ENCODE data around the gene MT2A.

The MT2A gene

DNA sequence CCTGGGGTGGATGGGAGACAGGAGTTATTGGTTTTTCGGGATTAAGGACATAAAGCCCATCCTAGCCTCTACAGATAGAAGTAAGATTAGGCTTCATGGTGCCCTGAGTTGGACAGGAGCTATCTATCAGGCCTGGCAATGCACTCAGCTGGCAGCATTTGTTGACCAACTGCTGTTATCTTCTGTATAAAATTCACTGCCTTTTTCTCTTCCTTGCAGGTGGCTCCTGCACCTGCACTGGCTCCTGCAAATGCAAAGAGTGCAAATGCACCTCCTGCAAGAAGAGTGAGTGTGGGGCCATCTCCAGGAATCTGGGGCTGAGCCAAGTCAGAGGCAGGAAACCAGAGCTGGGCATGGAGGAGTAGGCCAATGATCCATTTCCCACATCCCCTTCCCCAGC, 30.7 kb downstream of the MT2A start:
- no peak for DNase-seq (ENCODE audit: low spot score)

GRCh38 chr16:56640076-56640475, 31.7 kb downstream of the MT2A start:
- DNase-seq (ENCODE audit: low spot score), result no peak

DNA sequence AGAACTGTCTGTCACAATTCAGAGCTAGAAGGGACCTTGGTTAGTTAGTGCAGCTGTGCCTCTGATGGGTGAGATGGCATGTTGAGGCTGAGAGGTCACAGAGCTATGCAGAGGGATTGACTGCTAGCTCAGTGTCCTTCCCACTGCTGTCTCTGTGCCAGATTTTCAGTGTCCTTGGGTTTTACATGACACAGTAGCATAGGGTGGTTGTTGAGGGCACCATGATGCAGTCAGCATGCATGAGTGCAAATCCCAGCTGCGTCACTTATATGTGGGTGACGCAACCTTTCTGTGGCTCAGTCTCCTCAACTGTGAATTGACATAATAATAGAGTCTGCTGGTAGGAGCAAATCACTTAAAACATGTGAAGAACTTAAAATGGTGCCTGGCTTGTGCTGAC, 32.8 kb downstream of the MT2A start:
- no peak for DNase-seq (ENCODE audit: low spot score)

- DNase-seq (ENCODE audit: low spot score), result no peak
These were observed 34.8 kb downstream of the MT2A start for GRCh38 chr16:56643080-56643778.

GRCh38 chr16:56643833-56644232, 35.4 kb downstream of the MT2A start:
- no peak for DNase-seq (ENCODE audit: low spot score)

- DNase-seq (ENCODE audit: low spot score), result no peak
These were observed 36.9 kb downstream of the MT2A start for GRCh38 chr16:56645311-56645710.

DNA sequence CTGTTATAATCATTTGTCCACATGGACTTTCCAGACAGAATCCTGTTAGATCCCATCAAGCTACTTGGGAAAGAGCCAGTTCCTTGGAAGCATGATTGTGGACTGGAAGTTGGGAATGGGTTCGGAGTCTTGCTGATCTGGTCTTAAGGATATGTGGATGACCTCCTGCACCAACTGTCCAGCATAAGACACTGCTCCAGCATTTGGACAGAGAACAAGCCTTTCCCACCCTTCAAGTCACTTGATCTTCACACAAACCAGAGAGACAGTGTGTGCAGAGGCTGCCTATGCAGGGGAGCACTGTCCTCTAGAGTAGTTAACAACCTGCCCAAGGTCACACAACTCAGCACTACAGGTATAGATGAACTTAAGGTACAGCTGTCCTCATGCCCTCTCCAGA, 37.5 kb downstream of the MT2A start:
- DNase-seq (ENCODE audit: low spot score), result no peak

DNA sequence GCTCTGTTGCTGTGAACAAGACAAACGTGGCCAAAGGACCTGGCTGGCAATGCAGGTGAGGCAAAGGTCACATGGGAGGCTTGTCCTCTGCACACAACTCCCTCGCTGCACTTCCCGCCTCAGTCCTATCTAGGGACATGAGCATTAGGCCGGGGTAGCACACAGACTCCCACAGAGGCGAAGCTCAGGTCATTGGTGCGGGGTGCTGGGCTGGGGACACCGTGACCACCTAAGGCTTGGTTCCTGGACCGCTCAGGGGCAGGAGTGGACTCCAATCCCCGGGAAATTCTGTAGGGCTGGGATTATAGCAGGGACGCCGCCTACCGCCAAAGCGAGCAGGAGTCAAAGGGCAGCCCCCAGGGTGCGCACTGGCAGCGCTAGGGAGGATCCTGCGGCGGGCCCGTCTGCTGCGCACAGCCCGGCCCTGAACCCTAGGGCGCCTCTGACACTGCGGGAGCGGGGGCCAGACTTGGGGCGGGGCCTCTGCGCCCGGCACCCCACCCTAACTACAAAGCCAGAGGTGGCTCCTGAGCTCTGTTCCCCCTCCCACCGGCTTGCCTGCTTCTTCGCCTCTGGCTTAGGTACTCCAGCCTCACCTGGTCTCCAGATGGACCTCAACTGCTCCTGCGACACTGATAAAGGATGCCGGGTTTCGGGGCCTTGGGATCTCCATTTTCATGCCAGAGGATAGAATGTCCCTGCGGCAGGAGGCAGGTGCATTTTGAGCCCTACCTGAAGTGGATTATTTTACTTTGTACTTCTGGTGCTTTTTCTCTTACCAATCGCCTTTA, 39.5 kb downstream of the MT2A start:
- DNase-seq (ENCODE audit: low spot score), result no peak

DNA sequence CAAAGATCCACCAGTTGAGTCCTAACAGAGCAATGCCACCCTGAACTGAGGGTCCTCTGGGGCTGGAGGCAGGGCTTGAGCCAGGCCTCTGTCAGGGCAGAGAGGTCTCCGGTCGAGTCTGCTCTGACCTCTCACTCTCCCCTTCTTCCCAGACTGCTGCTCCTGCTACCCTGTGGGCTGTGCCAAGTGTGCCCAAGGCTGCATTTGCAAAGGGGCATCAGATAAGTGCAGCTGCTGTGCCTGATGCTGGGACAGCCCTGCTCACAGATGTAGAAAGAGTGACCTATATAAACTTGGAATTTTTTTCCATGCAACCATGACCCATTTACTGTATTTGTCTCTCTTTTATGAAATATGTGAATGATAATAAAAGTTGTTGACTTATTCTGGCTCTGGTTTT, 40.9 kb downstream of the MT2A start:
- DNase-seq (ENCODE audit: low spot score), result no peak

- DNase-seq (ENCODE audit: low spot score), result no peak
These were observed 41.4 kb downstream of the MT2A start for GRCh38 chr16:56649820-56650219.

DNA sequence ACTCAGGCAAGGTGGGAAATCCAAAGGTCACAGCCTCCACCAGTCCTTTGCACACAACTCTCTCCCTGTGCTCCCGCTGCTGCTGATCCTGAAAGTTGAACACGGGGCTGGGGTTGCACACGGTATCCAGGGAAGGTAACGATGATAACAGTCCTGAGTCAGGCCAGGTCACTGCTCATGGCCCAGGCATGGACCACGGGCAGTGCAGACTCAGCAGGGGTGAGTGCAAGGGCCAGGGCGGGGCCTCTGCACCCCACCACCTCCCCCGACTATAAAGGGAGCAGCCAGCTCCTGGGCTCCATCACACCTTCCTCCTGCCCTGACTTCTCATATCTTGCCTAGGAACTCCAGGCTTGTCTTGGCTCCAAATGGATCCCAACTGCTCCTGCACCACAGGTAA, 43.2 kb downstream of the MT2A start, which contains the start of gene MT1B:
MT1B (plus strand) TSS at position 301 of the 400 bp plus-strand sequence; CDS start at position 369, 68 bp downstream.
- DNase-seq (ENCODE audit: low spot score), result no peak

GRCh38 chr16:56652600-56652999, 44.2 kb downstream of the MT2A start:
- DNase-seq (ENCODE audit: low spot score), result no peak

- DNase-seq (ENCODE audit: low spot score), result no peak
These were observed 44.8 kb downstream of the MT2A start for GRCh38 chr16:56653218-56653617.

- peak; percentile 43 for DNase-seq (ENCODE audit: low spot score)
These were observed 49.4 kb downstream of the MT2A start, which contains the start of gene MT1F for GRCh38 chr16:56657555-56658326. Gene MT1F, plus strand, starts transcription at chr16:56657959. Its CDS starts 100 bp downstream, at chr16:56658059.

DNA sequence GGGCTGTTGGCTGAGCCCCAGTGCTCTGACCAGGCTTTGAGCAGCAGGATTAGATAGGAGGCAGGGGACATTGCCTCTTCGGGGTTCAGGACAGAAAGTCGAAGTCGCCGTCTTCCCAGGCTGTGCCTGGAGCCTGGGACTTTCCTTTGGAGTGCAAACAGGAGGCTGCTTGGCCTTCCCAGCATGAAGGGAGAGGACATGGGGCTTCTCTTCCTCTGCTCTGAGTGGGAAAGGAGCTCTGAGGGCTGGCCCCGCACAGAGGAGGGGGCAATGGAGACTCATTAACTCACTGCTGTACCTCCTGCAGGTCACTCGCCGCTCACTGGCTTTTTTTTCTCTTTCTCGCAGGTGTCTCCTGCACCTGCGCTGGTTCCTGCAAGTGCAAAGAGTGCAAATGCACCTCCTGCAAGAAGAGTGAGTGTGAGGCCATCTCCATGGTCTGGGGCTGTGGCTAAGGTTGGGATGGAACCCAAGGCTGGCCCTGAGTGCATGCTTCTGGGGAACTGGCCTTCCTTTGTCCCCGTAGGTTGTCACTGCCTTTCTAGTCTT, 50.0 kb downstream of the MT2A start:
- DNase-seq (ENCODE audit: low spot score), result no peak
